Measurements from ENCODE around the gene KLHL25.
A peak's percentile ranks its signal among the peaks of the same experiment; 100 is the strongest.
"Not testable (repeated sequence)": the region's sequence is repeated elsewhere in the genome, so short reads cannot be mapped to it uniquely, and the experiment has no call there.

The KLHL25 gene

GRCh38 chr15:85794598-85795336 lies at the start of gene KLHL25:
KLHL25 (minus strand) TSS chr15:85794925; CDS start chr15:85769810, 25,115 bp downstream.
- peak; percentile 95 for DNase-seq (ENCODE audit: low spot score)

GRCh38 chr15:85840802-85841152 lies 46.1 kb upstream of the KLHL25 start:
- DNase-seq (ENCODE audit: low spot score), result no peak

DNA sequence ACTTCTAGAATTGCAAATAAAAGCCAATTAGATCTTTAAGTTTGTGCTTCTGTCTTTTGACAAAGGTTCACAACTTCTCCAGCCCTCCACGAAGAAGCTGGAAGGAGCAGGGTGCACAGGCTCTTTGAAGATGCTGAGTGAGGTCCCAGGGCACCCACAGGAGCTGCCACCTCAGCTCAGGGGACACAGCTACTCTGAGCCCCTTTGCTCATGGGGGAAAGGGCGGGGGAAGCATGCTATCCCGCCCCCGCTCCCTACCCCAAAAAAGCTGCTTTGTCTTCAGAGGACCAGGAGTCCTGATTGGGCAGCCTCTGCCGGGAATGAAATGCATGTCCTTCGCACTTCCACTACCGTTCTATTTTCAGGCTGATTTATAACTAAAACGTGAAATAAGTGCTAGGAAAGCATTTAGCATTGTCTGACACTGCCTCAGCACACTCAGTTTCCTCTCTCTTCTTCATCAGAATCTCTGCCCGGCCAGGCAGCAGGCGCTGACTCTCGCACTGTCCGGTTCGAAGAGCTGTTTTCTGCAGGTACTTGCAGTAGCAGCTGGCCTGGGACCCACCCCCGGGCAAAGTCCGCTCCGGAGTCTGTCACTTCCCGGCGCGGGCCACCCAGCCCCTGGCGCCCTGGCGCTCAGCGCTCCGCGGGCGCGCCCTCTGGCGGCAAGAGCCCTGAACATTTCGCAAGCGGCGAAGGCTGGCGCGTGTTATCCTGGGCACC lies 45.5 kb upstream of the KLHL25 start:
- DNase-seq (ENCODE audit: low spot score), result peak; percentile 79

- DNase-seq (ENCODE audit: low spot score), result no peak
Measured at GRCh38 chr15:85839643-85840042, 44.9 kb upstream of the KLHL25 start.

GRCh38 chr15:85838655-85839054 lies 43.9 kb upstream of the KLHL25 start:
- DNase-seq (ENCODE audit: low spot score), result no peak

GRCh38 chr15:85837881-85838280 lies 43.2 kb upstream of the KLHL25 start:
- no peak for DNase-seq (ENCODE audit: low spot score)

DNA sequence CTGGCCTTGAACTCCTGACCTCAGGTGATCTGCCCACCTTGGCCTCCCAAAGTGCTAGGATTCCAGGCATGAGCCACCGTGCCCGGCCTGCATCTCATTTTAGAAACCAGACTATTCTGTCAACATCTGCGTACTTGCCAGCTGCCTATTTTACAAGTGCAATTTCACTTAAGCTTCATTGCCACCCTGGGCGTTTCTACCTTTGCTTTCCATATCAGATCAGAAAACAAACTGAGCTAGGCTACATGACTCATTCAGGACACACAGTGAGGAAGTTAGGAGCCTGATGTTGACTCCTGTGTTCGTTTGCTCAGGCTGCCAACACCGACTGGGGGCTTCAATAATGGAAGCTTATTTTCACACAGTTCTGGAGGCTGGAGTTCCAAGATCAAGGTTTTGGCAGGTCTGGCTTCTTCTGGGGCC lies 42.3 kb upstream of the KLHL25 start:
- DNase-seq (ENCODE audit: low spot score), result no peak

- DNase-seq (ENCODE audit: low spot score), result no peak
Measured at GRCh38 chr15:85834651-85835050, 39.9 kb upstream of the KLHL25 start.

DNA sequence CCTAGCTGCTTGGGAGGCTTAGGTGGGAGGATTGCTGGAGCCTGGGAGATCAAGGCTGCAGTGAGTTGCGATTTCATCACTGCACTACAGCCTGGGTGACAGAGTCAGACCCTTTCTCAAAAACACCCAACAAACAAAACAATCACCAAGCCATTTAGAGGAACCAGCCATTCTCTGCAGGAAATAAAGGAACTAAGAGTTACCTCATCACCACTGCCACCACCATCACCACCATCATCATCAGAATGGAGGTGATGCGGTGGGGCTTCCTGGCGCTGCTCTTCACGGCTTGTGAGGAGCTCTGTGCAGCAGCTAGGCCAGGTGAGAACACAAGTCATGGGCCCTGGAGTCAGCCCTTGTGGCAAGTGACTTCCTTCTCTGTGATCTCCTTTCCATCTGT lies 37.7 kb upstream of the KLHL25 start:
- DNase-seq (ENCODE audit: low spot score), result no peak

DNA sequence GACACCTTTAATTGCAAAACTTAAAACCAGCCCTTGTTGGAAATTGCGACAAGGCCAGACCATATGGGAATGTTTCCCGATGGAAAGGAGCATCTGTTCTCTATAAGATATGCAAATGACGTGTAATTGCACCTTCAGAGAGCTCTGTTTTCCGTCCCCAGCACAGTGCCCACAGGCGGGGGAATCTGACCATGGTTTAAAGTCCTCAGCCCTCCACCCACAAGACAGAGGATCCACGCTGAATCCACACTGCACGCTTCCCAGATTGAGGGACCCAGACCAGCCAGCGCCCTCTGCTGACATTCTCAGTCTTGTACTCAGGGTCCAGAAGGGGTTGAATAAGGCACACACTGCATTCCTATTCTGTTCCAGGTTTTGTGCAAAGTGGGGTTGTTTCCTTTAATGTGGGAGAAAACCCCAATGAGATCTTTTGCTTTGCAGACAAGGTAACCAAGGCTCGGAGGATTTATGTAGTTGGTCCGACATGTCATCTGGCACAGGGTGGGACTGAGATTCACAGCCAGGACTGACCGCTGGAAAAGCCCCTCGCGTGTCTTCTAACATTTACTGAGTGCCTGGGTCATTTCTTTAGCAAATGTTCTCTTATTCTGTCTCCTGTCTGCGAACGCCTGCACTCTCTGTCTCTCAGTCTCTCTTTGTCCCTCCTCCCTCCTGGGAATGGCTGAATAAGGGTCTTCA lies 36.8 kb upstream of the KLHL25 start:
- peak; percentile 24 for DNase-seq (ENCODE audit: low spot score)

DNA sequence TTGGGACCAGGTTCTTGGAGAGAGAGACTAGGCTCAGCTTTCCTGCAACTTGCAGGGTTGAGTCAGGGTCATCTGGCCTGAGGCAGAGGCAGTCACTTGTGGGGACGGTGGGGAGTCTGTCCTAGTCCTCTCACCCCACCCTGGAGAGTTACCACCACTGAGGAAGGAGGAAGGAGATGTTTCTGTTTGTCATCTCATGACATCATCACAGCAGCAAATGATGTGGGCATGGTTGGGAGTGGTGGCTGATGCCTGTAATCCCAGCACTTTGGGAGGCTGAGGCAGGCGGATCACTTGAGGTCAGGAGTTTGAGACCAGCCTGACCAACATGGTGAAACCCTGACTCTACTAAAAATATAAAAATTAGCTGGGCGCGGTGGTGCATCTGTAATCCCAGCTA lies 35.0 kb upstream of the KLHL25 start:
- not testable (repeated sequence) for DNase-seq (ENCODE audit: low spot score)

- DNase-seq (ENCODE audit: low spot score), result no peak
Measured at GRCh38 chr15:85828874-85829273, 34.1 kb upstream of the KLHL25 start.

- no peak for DNase-seq (ENCODE audit: low spot score)
Measured at GRCh38 chr15:85828126-85828525, 33.4 kb upstream of the KLHL25 start.

DNA sequence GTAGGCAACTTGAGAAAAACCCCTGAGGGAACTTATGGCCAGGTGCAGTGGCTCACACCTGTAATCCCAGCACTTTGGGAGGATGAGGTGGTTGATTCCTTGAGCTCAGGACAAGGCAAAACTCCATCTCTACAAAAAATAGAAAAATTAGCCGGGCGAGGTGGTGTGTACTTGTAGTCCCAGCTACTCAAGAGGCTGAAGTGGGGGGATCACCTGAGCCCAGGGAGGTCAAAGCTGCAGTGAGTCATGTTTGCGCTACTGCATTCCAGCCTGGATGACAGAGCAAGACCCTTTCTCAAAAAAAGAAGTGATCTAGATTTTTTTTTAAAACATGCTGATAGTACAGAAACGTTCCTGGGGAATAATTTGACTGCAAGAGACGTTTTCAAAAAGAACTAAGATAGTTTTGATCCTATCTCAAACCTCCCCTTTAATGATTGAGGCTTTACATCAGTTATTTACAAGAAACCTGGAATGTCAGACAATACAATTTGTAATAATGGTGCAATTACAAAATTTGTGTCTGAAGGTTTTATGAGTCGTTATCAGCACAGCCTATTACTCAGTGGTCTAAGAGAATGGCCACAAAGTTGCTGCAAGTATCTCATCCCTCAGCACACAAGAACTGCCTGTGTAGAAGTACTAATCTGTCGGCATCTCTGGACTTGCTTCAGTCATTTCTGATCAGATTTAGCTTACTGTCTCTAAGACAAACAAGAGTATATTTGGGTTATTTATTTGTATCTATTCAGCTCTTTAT lies 32.2 kb upstream of the KLHL25 start:
- DNase-seq (ENCODE audit: low spot score), result no peak

DNA sequence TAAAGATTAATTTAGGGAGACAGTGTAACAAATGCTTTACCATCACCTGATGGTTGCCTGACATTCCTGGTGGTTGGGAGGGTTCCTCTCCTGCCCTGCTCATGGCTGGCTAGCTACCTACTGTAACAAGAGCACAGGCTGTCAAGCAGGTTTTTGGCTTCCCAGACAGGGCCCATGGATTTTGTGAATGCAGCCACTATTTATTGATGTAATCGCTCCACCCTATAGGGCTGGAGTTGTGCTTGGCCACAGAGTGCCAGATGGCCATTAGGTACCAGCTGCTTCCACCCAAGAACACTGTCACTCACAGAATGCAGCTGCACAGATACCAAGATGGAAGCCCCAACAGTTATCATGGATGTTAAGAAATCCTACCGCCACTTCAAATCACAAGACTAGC lies 31.0 kb upstream of the KLHL25 start:
- DNase-seq (ENCODE audit: low spot score), result no peak

DNA sequence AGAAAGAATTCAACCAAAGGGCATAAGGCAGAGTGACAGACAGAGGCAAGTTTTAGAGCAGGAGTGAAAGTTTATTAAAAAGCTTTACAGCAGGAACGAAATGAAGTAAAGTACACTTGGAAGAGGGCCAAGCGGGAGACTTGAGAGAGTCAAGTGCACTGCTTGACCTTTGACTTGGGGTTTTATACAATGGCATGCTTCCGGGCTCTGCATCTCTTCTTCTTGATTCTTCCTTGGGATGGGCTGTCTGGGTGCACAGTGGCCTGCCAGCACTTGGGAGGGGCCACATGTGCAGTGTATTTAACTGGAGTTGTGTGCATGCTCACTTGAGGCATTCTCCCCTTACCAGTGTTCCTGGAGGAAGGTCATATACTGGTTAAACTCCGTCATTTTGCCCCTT lies 30.4 kb upstream of the KLHL25 start:
- no peak for DNase-seq (ENCODE audit: low spot score)

DNA sequence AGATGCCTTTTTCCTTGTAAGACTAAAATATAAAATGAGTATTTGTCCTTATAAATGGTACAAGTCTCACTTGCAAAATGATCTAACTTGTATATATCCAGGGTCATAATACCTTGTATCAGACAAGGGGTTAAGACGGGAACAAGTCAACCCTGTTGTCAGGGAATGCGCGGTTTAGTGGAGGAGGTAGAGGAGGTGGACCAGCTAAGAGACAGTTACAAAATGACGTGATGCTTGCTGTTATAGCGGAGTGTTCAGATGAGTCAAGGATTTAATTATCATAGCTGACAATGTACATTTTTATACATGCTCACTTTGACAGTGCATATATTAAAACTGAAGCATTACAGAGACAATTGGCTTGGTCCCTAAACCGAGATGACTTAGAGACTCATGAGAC lies 26.8 kb upstream of the KLHL25 start:
- DNase-seq (ENCODE audit: low spot score), result no peak

- DNase-seq (ENCODE audit: low spot score), result no peak
Measured at GRCh38 chr15:85819938-85820337, 25.2 kb upstream of the KLHL25 start.

DNA sequence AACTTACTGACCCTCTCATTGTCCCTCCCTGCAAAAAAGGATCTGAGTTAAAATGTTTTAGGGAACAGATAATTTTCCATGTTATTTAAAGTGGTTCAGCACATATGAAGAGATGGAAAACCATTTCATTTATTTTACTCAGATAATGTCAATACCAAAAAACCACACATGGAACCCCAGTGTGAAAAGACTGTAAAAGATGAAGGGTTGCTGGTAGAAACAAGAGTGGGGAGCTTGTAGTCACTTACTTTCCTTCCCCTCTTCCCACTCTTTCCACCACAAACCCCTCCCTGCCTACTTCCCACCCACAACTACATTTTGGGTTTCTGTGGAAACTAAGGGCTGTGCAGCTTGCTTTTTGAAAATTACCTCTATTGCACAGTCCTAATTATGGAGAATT lies 18.5 kb upstream of the KLHL25 start:
- no peak for DNase-seq (ENCODE audit: low spot score)

GRCh38 chr15:85810075-85810474 lies 15.3 kb upstream of the KLHL25 start:
- no peak for DNase-seq (ENCODE audit: low spot score)

GRCh38 chr15:85805420-85805819 lies 10.7 kb upstream of the KLHL25 start:
- DNase-seq (ENCODE audit: low spot score), result no peak

DNA sequence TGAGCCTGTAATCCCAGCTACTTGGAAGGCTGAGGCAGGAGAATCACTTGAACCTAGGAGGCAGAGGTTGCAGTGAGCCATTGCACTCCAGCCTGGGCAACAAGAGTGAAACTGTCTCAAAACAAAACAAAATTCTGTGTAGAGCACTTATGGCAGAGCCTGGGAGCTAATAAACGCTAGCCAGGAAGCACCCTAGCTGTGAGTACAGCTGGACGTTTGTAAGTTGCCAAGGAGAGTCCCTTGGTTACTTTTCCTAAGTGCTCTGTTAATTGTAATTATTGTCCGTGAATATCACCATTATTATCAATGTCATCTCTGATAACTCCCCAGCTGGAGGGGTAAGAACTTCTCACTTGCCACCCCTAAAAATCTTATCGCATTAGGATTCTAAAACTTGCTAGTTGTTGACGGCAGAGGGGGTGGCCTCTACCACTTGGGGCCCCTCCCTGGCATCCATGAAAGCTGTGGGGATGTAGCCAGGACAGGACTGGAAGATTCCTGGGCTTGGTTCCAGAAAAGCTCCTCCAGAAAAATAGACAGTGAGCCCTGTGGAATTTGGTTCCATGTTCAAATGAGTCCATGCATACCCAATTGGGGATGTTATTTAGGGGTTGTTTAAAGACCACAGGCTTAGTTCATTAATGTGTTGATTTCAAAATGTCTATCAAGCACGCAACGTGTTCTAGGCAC lies 9.9 kb upstream of the KLHL25 start:
- no peak for DNase-seq (ENCODE audit: low spot score)
